ENCODE measurements around the gene PCNX1. TPM values are rescaled to one million over a fixed set of nuclear protein-coding genes. Genes with fewer than 3 reads are reported as not detected.

Gene PCNX1
- total and polyA plus RNA-seq, 9 of the 15 experiments (the other 6 are each of a cell fraction or from before 2014, with no cell fraction given), result 0.30 to 4.5 (median 2.3) TPM

DNA sequence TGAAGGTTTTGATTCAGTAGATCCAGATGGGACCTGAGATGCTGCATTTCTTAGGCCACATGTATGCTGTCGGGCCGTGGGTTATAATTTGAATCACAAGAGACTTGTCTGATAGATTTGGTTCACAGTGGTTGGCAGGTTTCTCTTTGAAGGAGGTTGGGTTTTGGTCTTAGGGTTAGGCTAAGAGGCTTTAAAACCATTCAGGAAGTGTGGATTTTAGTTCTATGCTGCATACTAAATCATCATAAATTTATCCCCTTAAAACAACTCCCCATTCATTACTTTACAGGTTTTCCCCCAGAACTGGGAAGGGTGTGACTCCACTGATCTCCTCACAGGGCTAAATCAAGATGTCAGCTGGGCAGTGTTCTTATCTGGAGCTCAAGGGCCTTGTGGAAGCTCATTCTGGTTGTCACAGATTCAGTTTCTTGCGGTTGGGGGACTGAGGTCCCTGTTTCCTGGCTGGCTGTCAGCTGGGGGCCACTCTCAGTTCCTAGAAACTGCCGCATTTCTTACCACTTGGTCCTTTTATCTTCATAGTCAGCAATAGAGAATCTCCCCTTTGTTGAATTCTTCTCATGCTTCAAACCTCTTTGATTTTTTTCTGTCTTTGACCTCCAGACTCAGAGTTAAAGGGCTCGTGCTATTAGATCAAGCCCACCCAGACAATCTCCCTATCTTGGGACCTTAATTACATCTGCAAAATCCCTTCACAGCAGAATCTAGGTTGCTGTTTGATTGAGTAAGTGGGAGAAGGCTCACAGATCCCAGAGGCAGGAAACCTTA lies 20.6 kb upstream of the PCNX1 start (continued):
- TF ChIP-seq AFF1 (IDR thresholded peaks at IDR 0.05; ENCODE audit: low read depth in 1 of 2, partially characterized antibody in 2 of 2) (no peak), ZNF696 (CRISPR knock-in tag; conservative IDR thresholded peaks at IDR 0.05) (no peak), DPF2 (IDR thresholded peaks at IDR 0.05) (no peak), ATF1 (CRISPR knock-in tag; IDR thresholded peaks at IDR 0.05) (no peak), ATF1 (tag; IDR thresholded peaks at IDR 0.05) (no peak), PTRF (tag; IDR thresholded peaks at IDR 0.05) (no peak), E2F1 (CRISPR knock-in tag; IDR thresholded peaks at IDR 0.05) (no peak), MEF2A (IDR thresholded peaks at IDR 0.05; ENCODE audit: control insufficient read depth, low read depth, low read length) (no peak), JUND (IDR thresholded peaks at IDR 0.05; ENCODE audit: borderline replicate concordance, low read depth, low read length) (0 out of 2 replicates have a peak, but pooled peaks have one; percentile 9), JUND (tag; IDR thresholded peaks at IDR 0.05; ENCODE audit: borderline replicate concordance, low read depth, low read length) (no peak; the same call in 2 of the 3 replicates), TCF3 (CRISPR knock-in tag; IDR thresholded peaks at IDR 0.05) (peak; percentile 89), MAFF (IDR thresholded peaks at IDR 0.05; ENCODE audit: low read length) (no peak), MYBL2 (IDR thresholded peaks at IDR 0.05; ENCODE audit: low read depth) (no peak), MYBL2 (CRISPR knock-in tag; IDR thresholded peaks at IDR 0.05; ENCODE audit: borderline replicate concordance) (no peak), CREBBP (IDR thresholded peaks at IDR 0.05; ENCODE audit: low read depth, low read length) (no peak), NKRF (IDR thresholded peaks at IDR 0.05; ENCODE audit: borderline replicate concordance) (no peak), ZNF766 (CRISPR knock-in tag; conservative IDR thresholded peaks at IDR 0.05) (peak; percentile 87), CBFA2T3 (IDR thresholded peaks at IDR 0.05) (peak; percentile 89), HMGN3 (IDR thresholded peaks at IDR 0.05; ENCODE audit: borderline replicate concordance, extremely low read depth, insufficient read length, low read depth, low read length) (no peak)
- TF ChIP-seq, protein P1, sequence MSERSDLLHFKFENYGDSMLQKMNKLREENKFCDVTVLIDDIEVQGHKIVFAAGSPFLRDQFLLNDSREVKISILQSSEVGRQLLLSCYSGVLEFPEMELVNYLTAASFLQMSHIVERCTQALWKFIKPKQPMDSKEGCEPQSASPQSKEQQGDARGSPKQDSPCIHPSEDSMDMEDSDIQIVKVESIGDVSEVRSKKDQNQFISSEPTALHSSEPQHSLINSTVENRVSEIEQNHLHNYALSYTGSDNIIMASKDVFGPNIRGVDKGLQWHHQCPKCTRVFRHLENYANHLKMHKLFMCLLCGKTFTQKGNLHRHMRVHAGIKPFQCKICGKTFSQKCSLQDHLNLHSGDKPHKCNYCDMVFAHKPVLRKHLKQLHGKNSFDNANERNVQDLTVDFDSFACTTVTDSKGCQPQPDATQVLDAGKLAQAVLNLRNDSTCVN (CRISPR knock-in tag; IDR thresholded peaks at IDR 0.05), result no peak
